HG03520 (cell line): Measurements from ENCODE around the gene FRMD4A.
"Not testable (repeated sequence)": the region's sequence is repeated elsewhere in the genome, so short reads cannot be mapped to it uniquely, and the experiment has no call there.

Experiments
- ATAC-seq: cut with Tn5 transposase; IDR thresholded peaks from one replicate; pipeline ENCODE4 v1.9.1; 2021; ENCODE audit warnings: mild to moderate bottlenecking, moderate library complexity; ENCODE audit not compliant: unreplicated experiment

FRMD4A gene

DNA sequence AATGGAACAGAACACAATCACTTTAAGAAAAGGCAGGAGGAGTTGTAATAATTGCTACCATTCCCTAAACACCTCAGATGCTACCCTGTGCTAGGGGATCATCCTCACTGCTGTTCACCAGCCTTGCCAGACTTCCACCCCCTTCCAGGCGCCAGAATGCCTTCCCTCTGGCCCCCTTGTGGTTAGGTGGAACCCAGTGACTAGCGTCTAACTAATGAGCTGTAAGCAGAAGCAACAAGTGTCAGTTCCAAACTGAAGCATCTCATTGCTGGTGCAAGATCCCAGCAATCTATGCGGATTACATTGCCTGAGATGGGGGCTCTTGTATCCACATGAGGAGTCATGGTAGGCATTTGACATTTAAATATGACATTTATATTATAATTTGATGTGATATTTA is 86.6 kb downstream of the FRMD4A start:
- ATAC-seq, result no peak

DNA sequence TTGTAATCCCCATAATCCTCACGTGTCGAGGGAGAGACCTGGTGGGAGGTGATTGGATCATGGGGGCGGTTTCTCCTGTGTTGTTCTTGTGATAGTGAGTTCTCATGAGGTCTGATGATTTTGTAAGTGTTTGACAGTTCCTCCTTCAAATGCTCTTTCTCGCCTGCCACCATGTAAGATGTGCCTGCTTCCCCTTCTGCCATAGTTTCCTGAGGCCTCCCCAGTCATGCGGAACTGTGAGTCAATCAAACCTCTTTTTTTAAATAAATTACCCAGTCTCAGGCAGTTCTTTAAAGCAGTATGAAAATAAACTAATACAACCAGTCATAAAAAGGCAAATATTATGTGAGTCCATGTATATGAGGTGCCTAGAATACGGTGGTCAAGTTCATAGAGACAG is 87.5 kb downstream of the FRMD4A start:
- no peak for ATAC-seq

DNA sequence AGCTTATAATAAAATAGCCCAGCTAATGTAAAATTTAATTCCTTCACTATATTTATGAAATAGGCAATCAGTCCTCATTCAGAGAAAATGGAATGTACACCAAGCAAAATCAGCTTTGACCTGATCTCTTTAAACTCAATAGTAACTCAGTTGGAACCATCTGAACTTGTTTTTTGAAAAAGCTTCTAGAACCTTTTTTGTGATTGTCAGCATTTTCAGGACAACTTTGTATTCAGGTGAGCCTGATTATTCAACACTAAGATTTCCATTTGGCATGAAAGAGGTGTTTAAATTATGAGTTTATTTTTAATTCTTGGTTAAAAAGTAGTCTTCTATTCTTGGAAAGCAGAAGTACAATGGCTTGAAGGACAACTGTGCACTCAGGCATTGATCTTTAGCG is 89.5 kb downstream of the FRMD4A start:
- no peak for ATAC-seq

DNA sequence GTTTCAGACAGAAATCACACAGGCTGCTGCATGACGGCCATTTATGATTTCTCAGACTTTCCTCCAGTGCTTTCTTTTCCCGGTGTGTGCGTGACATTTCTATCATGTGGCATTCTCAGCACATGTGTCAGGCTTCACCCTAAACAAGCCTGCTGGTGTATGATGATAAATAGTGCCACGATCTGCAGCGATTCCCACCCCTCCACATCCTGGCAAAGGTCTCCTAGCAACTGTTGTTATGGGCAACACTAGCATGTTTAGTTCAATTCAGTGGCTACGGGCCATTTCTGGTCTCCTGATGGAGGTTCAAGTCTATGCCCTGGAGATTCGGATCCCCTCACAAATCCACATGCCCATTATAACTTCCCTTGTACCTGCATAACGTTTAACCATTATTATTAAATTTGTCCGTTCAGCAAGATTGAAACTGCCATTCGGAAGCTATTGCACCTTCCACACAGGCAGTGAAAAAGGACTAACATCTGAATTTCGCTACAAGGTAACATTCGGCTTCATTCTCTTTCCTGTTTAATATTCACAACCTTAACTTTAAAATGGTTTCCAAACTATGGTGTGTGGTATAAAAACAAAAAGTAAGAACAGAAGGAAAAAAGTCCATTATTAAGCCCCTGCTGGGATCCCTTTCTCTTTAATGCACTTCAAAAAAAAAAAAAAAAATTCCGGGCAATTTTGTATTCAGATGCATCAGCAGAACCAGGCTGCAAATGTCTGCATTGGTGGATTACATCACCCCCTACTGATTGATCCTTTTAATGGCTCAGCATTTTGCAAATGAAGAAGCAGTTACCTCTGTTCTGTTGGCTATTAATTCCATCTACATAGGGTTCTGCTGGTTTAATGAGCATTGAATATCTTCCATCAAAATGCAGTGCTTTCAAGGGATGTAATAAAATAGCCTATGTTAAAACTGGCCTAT is 90.2 kb downstream of the FRMD4A start:
- ATAC-seq, result no peak

DNA sequence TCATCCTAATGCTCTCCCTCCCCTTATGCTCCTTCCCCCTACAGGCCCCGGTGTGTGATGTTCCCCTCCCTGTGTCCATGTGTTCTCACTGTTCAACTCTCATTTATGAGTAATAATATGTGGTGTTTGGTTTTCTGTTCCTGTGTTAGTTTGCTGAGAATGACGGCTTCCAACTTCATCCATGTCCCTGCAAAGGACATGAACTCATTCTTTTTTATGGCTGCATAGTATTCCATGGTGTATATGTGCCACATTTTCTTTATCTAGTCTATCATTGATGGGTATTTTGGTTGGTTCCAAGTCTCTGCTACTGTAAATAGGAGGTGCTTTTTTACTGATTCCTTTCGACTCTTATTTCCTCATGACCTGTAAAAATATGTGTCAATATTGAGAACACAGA is 92.1 kb downstream of the FRMD4A start:
- not testable (repeated sequence) for ATAC-seq

DNA sequence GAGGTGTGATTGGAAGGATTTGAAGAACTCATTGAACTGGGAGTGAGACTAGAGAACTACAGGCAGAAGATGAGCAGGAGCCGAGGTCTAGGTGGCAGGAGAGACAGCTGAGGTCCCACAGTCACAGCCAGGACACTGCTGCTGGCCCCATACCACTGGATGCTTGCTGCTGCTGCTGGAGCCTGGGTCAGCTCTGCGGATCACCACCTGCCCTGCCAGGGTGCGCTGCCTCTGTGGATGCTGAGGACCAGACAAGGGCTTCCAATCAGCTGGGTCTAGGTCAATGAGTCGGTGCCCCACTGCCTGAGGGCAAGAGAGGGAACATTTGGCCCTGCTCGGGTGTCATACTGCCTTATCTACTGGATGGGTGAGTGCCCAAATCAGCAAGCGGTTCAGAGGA is 94.4 kb downstream of the FRMD4A start:
- ATAC-seq, result no peak

DNA sequence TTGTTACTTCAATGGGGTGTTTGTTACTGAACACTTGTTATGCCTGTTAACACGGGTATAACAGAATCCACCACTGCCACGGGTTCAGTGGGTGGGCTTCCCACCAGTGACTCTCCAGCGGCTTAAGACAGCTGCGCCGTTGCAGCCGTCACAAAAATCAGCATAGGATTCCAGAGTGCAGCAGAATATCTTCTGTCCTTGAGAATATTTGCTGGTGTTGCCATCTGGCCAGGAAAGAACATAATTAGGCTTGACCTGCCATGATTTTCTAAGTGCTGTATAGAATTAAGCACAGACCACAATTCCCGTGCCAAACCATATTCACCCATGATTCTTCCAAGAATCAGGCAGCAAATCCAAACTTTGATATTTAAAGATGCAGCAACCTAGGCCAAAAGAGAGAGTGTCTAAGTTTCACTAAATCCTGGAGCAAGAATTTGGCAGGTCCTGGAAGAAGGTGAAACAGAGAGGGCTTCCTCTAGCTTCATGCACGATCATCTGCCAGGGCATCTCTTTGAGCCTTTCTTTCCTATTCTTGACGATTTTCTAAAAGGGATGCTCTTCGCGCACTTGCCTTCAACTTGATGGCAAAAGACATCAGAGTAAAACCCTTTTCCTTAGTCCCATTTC is 95.0 kb downstream of the FRMD4A start:
- no peak for ATAC-seq

DNA sequence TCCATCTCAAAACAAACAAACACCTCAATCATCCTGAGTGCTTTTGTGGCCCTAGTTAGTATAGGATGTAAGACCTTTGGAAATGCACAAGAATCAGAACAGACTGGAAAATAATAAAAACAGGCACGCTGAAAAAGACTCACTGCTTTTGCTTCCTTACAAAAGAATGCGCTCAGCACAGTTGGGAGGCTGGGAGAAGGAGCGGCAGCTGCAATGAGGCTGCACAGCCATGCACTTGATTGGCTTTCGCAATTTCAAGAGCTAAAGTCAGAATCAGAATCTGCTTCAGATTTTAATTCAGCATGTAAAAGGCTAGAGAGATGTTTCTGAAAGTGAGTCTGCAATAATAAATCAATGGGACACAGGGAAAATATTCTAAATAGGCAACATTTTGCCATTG is 97.2 kb downstream of the FRMD4A start:
- no peak for ATAC-seq

DNA sequence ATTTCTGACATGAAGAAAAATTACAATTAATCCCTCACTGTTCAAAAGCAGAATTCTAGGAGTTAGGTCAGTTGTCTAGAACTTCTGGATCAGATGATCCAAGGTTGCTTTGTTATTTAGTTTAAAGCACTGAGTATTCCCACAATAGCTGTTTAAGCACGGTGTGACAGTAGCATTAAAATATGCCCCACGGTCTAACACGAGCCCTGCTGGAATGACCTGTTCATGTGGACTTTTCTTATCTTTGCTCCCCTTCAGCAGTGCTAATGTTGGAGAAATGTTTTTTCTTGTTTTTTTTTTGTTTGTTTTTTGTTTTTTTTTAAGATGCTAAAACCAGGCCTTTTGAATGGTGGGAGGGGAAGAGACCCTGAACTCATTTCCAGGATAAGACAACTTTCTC is 101.9 kb downstream of the FRMD4A start:
- not testable (repeated sequence) for ATAC-seq

DNA sequence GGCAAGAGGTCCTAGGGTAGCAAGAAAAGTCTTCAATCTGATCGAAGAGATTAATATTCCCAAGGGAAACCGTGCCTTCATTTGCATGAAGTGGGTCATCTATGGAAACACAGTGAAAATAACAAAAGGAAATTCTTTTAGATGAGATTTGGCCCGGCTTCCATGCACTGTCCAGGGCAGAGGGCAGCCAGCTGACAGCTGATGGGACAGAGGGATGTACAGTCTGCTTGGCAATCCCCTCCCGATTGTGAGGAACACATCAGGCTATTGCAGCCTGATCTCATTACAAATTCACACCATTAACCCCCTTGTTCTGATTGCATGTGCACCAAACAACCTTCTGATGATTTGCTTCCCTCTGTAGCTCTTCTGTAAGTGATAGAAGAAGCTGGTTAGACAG is 105.3 kb downstream of the FRMD4A start:
- ATAC-seq, result no peak

DNA sequence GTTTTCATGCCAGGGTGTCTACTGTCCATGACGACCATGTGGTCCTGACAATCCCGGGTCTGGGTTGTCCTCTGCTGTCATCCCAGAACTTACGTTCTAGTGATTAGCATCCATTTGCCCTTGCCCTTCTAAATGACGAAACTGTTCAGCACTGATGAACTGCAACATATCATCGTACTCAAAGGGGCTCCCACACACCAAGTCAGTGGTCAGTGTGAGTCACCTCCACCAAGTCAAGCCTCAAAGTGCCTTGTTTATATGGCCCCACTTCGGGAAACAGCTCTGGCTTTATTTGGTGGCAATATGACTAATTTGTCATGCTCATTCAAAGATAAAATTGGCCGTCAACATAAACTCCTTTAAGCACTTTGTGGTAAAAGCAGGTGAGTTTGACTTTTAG is 110.7 kb downstream of the FRMD4A start:
- no peak for ATAC-seq

DNA sequence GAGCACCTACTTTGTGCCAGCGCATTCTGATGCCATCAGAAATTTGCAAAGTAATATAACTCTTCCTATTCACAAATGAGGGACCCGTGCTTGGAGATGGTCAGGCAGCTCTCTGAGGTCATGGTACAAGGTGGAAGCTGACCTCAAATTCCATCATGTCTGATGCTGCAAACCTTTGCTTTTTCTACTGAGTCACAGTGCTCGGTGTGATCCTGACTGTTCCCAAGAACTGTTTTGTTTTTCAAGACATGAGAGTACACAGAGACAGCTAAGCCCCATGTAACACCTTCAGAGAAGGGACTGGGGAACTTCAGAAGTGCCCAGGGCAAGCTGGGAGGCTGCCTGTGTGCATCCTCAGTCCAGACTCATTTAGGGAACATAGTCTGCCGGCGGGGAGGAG is 111.3 kb downstream of the FRMD4A start:
- ATAC-seq, result no peak

DNA sequence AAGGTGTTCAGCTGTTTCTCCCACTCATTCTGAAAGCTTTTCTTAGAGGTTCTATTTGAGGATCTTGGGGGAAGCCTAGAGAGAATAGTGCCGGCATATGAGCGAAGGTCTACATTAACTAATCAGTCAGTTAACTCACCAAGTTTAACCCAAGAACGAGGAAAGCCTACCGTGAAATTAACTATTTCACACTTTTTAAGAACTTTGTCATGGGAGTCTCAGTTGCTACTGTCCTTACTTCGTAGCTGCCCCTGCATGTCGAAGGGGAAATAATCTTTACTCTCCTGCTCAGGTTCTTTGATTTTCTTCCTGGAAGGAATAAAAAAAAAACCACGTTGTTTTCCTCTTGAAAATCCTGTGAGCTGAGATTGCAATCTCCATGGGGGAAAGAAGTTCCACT is 115.1 kb downstream of the FRMD4A start:
- no peak for ATAC-seq

DNA sequence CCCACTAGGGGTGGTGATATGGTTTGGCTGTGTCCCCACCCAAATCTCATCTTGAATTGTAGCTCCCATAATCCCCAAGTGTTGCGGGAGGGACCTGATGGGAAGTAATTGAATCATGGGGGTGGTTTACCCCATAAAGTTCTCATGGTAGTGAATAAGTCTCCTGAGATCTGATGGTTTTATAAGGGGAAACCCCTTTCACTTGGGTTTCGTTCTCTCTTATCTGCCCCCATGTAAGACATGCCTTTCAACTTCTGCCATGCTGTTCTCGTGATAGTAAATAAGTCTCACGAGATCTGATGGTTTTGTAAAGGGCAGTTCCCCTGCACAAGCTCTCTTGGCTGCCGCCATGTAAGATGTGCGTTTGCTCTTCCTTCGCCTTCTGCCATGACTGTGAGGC is 117.0 kb downstream of the FRMD4A start:
- not testable (repeated sequence) for ATAC-seq

DNA sequence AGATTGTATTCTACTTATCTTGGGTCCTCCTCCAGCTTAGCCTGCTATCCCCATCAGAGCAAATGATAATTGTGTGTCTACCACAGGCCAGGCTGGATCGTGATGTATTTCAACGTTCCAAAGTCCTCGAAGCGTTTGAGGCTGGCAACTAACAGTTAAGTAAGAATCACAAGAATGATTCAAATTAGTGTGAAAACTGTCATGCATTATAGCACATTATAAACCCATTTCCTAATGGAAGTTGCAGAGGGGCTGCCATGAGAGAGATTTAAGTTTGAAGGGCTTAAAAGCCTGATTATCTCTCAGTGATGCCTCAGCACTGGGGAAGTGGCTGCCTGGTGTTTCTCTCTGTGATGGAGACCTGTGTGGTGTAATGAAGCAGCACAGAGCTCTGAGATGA is 119.1 kb downstream of the FRMD4A start:
- no peak for ATAC-seq

DNA sequence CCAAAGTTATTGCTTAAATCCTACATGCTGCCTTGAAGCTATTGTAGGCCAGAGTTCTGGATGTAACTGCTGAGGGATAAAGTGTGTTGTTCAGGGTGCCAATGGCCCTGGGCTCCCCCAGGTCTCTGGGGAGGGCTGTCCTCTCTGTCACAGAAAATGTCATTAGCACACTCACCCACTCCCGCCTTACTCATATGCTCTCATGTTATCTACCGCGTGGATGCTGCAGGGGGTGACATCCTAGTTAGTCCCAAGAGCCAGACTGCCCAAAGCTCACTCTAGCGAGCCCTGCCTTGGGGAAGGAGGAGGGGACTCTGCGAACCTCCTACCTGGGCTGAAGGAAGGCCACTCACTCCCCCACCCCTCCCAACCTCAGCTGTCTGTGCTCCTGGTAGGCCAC is 122.5 kb downstream of the FRMD4A start:
- no peak for ATAC-seq

DNA sequence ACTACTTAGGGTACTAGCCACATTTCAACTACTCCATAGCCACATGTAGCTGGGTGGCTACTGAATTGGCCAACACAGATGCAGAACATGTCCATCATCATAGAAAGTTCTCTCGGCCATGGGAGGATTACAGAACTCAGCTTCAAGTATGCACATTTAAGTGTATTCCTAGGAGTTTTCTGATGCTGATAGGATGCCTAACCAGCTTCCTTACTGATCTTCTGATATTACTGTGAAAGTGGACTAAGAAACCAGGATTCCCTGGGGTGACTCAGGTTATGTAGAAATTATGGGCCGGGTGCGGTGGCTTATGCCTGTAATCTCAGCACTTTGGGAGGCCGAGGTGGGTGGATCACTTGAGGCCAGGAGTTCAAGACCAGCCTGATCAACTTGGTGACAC is 125.5 kb downstream of the FRMD4A start:
- ATAC-seq, result no peak

DNA sequence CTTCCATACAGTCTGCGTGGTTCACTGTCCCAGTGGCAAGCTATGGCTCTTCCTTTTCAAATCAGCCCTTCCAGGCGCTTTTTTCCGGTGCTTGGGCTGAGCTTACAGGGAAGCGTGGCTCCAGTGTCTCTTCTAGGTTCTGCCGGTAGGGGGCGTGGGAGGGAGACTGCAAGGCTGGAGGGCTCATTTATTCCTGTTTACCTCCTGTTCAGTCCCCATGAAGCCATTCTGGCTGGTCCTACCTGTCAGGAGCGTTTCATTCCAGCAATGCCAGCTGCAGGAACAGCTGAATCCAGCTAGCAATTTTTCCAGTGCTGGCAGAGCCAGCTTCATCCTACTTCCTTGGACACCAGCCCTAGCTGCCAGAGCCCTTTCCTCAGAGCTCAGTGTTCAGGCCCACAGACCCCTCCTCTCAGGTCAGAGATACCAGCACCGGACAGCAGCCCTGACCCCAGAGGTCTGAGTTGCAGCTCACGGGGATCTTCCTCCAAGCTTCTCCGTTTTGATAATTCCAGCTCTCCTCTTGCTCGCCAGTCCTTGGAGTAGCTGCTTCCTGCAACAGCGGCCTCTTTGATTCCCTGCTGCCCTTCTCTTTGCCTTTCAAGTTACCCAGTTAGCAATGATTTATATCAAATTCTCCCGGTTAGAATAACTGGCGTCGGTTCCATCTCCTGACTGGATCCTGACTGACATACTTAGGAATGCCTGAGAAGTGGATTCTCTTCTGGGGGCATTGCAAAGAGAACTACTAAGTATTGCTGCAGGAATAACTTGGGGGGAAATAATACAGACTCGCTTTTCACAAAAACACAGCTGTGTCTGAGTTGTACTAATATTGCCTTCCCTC is 129.8 kb downstream of the FRMD4A start:
- ATAC-seq, result no peak

DNA sequence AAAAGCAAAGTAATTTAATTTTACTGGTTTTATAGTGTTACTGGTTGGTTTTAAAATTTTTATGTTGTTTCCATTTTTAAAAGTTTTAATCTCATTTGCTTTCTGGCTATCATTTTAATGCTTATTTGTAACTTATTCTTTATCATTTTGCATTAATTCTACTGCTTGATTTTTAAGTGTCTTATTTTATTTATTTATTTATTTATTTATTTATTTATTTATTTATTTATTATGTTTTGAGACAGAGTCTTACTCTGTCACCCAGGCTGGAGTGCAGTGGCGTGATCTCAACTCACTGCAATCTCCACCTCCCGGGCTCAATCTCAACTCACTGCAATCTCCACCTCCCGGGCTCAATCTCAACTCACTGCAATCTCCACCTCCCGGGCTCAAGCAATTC is 131.6 kb downstream of the FRMD4A start:
- not testable (repeated sequence) for ATAC-seq

DNA sequence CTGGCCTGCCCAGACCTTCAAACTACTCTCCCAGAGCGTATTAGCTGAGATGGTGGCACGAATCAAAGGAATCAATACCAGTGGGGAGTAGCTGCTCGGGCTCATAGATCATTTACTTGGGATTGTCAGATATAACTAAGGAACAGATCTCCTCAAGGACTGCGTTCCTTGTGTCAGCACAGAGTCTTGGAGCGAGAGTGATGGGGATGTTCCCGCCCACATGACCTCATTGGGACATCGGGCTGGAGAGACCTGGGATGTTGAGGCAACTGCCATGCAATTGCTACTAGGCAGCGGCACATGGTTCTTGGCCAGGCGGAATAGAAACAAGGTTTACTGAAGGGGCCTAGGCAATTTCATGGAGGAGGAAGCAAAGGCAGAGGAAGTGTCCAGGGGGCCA is 132.6 kb downstream of the FRMD4A start:
- no peak for ATAC-seq

DNA sequence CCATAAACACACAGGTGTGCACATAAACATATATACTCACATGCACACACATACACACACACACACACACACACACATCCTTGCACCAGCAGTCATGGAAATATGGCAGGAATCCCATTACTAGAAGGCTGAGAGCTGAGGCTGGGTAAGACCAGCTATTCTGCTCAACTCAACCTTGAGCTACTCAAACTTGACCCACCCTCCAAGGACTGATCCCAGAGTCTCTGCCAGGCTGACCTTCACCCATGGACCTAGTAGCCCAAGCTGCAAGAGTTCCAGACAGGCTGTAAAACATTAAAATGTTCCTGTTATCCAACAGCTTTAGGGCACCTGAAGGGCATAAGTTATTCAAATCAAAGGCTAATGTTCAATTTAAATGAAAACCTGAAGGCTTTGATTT is 134.6 kb downstream of the FRMD4A start:
- no peak for ATAC-seq

DNA sequence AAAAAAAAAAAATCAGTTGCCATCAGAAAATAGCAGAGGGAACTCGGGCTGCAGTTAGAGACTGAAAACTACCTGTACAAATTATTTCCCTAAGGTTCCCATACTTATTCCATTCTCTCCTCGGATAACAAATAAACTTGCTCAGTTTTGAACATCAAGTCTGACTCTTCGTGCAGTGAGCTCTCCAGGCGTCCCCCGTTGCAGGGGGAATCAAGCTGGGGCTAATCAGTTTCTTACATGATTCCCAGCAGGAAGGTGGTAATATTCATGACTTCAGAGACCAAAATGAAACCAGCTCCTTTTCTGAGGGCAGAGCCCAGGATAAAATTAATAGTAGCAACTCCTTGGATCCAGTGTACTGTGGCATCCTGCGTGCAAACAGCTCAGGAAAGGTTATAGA is 135.3 kb downstream of the FRMD4A start:
- no peak for ATAC-seq
